Left renal pelvis (tissue), 4 donors: ENCODE measurements around the gene BACH2. TPM values are rescaled to one million over a fixed set of nuclear protein-coding genes. Genes with fewer than 3 reads are reported as not detected.
A peak's percentile ranks its signal among the peaks of the same experiment; 100 is the strongest.

ENCODE experiments used
- DNase-seq, 4 donors: peaks; one replicate each; pipeline ENCODE4 v3.0.0-alpha.2; 2013; ENCODE audit warnings: low read depth in 4 of 4, low spot score in 3 of 4
- polyA plus RNA-seq, 4 donors: library from polyadenylated mRNA; unstranded; fragments of 120-200 nt; gene quantifications; one replicate each; pipeline ENCODE4 v1.2.1, GENCODE V29; 2013; ENCODE audit not compliant: insufficient read length in 4 of 4

BACH2 gene
- polyA plus RNA-seq, 4 donors: 9.0 to 11.5 (median 10.7) TPM

- no peak for DNase-seq
Measured at GRCh38 chr6:90107771-90108282, 188.8 kb downstream of the BACH2 start.

GRCh38 chr6:90107371-90107770 lies 189.3 kb downstream of the BACH2 start:
- no peak for DNase-seq

GRCh38 chr6:90106449-90106848 lies 190.2 kb downstream of the BACH2 start:
- DNase-seq: no peak

- no peak for DNase-seq
Measured at GRCh38 chr6:90105506-90106170, 191.0 kb downstream of the BACH2 start.

GRCh38 chr6:90103056-90103800 lies 193.4 kb downstream of the BACH2 start:
- no peak for DNase-seq

GRCh38 chr6:90101403-90101802 lies 195.2 kb downstream of the BACH2 start:
- DNase-seq: no peak

GRCh38 chr6:90100059-90100665 lies 196.5 kb downstream of the BACH2 start:
- no peak for DNase-seq

GRCh38 chr6:90098627-90099026 lies 198.0 kb downstream of the BACH2 start:
- no peak for DNase-seq

GRCh38 chr6:90098001-90098531 lies 198.6 kb downstream of the BACH2 start:
- DNase-seq: peak; percentile 18 to 41 (median 24)

- DNase-seq: no peak
Measured at GRCh38 chr6:90097356-90097755, 199.3 kb downstream of the BACH2 start.

- DNase-seq: no peak
Measured at GRCh38 chr6:90096818-90097217, 199.8 kb downstream of the BACH2 start.

GRCh38 chr6:90095788-90096187 lies 200.9 kb downstream of the BACH2 start:
- no peak for DNase-seq

- DNase-seq: no peak
Measured at GRCh38 chr6:90095145-90095544, 201.5 kb downstream of the BACH2 start.

- DNase-seq: no peak
Measured at GRCh38 chr6:90093558-90094073, 203.0 kb downstream of the BACH2 start.

- no peak for DNase-seq
Measured at GRCh38 chr6:90090866-90091265, 205.8 kb downstream of the BACH2 start.

- no peak for DNase-seq
Measured at GRCh38 chr6:90088009-90088408, 208.6 kb downstream of the BACH2 start.

- DNase-seq: no peak
Measured at GRCh38 chr6:90087106-90087833, 209.4 kb downstream of the BACH2 start.

GRCh38 chr6:90086517-90086916 lies 210.1 kb downstream of the BACH2 start:
- DNase-seq: no peak

- no peak for DNase-seq
Measured at GRCh38 chr6:90083891-90084290, 212.8 kb downstream of the BACH2 start.

- DNase-seq: no peak
Measured at GRCh38 chr6:90082847-90083246, 213.8 kb downstream of the BACH2 start.
